K562 (cell line): Measurements from ENCODE around the gene NUP50. TPM values are rescaled to one million over a fixed set of nuclear protein-coding genes. Genes with fewer than 3 reads are reported as not detected.

Experiments
- ARNT ChIP-seq, 2 experiments: fragments of 450-650 bp; IDR thresholded peaks; 2 replicates each; pipeline ENCODE4 v1.6.1; 2016; ENCODE audit warnings: mild to moderate bottlenecking in 1 of 2
- CCAR2 ChIP-seq: fragments of 200-400 bp; formaldehyde crosslinking; IDR thresholded peaks from 2 replicates; pipeline ENCODE4 v1.6.1; 2017; ENCODE audit warnings: mild to moderate bottlenecking, low read depth, low read length
- CCNT2 ChIP-seq: IDR thresholded peaks from 2 replicates; pipeline ENCODE4 v1.6.1; 2011; ENCODE audit warnings: borderline replicate concordance, low read depth, mild to moderate bottlenecking, moderate library complexity, mixed read lengths, low read length; ENCODE audit not compliant: insufficient read length; ENCODE audit errors: extremely low read depth
- ERF ChIP-seq: fragments of 450-650 bp; formaldehyde crosslinking; IDR thresholded peaks from 2 replicates; pipeline ENCODE4 v1.4.0; 2020; ENCODE audit warnings: mild to moderate bottlenecking, mixed read lengths
- GABPA ChIP-seq: fragments of 200-800 bp; sonication (Bioruptor generic); conservative IDR thresholded peaks from 2 replicates; pipeline ENCODE4 v1.6.1; 2016; ENCODE audit warnings: low read depth, missing genetic modification characterization, missing compliant biosample characterization
- HOXB6 ChIP-seq: fragments of 250-450 bp; sonication (Bioruptor Pico); IDR thresholded peaks from 2 replicates; pipeline ENCODE4 v1.5.1; 2022; ENCODE audit warnings: mild to moderate bottlenecking, borderline replicate concordance
- JUND ChIP-seq, 2 experiments: IDR thresholded peaks; 2 replicates in 1 of 2; 3 replicates in 1 of 2; pipeline ENCODE4 v1.6.1; 2011; ENCODE audit warnings: borderline replicate concordance in 2 of 2, low read depth in 2 of 2, low read length in 2 of 2, improper control_type of control experiment in 1 of 2, missing biosample characterization in 1 of 2, missing genetic modification characterization in 1 of 2, missing genetic modification reagents in 1 of 2
- MCM5 ChIP-seq: fragments of 450-650 bp; IDR thresholded peaks from 2 replicates; pipeline ENCODE4 v1.6.1; 2016; ENCODE audit warnings: low read depth
- MED1 ChIP-seq: sonication (generic); formaldehyde crosslinking; IDR thresholded peaks from 2 replicates; pipeline ENCODE4 v1.8.1; 2023; ENCODE audit warnings: missing genetic modification reagents, borderline replicate concordance
- NCOA2 ChIP-seq, 2 experiments: fragments of 450-650 bp; IDR thresholded peaks; 2 replicates each; pipeline ENCODE4 v1.6.1; 2018; ENCODE audit warnings: mild to moderate bottlenecking in 2 of 2, moderate library complexity in 1 of 2; ENCODE audit not compliant: partially characterized antibody in 2 of 2
- NR4A1 ChIP-seq, 2 experiments: fragments of 250-450 bp in 1 of 2; fragments of 450-650 bp in 1 of 2; sonication (Bioruptor Pico) in 1 of 2; IDR thresholded peaks; 2 replicates each; pipeline versions ENCODE4 v1.4.0 to v1.6.1; 2016 to 2020; ENCODE audit warnings: mild to moderate bottlenecking in 2 of 2, missing compliant biosample characterization in 1 of 2, missing genetic modification characterization in 1 of 2, moderate library complexity in 1 of 2
- PBX2 ChIP-seq, 2 experiments: IDR thresholded peaks in 1 of 2; conservative IDR thresholded peaks in 1 of 2; 2 replicates each; pipeline ENCODE4 v1.6.1; 2016; ENCODE audit warnings: low read depth in 2 of 2, mild to moderate bottlenecking in 1 of 2, missing compliant biosample characterization in 1 of 2, missing genetic modification characterization in 1 of 2, moderate library complexity in 1 of 2
- PHF8 ChIP-seq: fragments of 200-600 bp; sonication (generic); IDR thresholded peaks from 2 replicates; pipeline ENCODE4 v1.6.1; 2012; ENCODE audit warnings: mixed run types, mild to moderate bottlenecking, inconsistent platforms, low read length, moderate library complexity, borderline replicate concordance
- TARDBP ChIP-seq: fragments of 450-650 bp; IDR thresholded peaks from 2 replicates; pipeline ENCODE4 v1.6.1; 2016
- TCF15 ChIP-seq: fragments of 250-450 bp; sonication (Bioruptor Pico); IDR thresholded peaks from 2 replicates; pipeline ENCODE4 v1.8.0; 2022; ENCODE audit warnings: moderate library complexity, mild to moderate bottlenecking, inconsistent platforms
- TRIM24 ChIP-seq, 2 experiments: fragments of 450-650 bp; IDR thresholded peaks; 2 replicates each; pipeline ENCODE4 v1.6.1; 2016
- ZNF133 ChIP-seq: fragments of 250-450 bp; sonication (Bioruptor Pico); IDR thresholded peaks from 2 replicates; pipeline ENCODE4 v1.4.0; 2020; ENCODE audit warnings: mild to moderate bottlenecking
- ZNF449 ChIP-seq: fragments of 250-450 bp; sonication (Bioruptor Pico); IDR thresholded peaks from 2 replicates; pipeline ENCODE4 v1.8.0; 2022; ENCODE audit warnings: moderate library complexity, mild to moderate bottlenecking, inconsistent platforms
- ZNF668 ChIP-seq: fragments of 250-450 bp; sonication (Bioruptor Pico); IDR thresholded peaks from 2 replicates; pipeline ENCODE4 v1.8.0; 2022; ENCODE audit warnings: mild to moderate bottlenecking, inconsistent platforms
- ZNF785 ChIP-seq: fragments of 250-450 bp; sonication (Bioruptor Pico); IDR thresholded peaks from 2 replicates; pipeline ENCODE4 v1.4.0; 2020; ENCODE audit warnings: mild to moderate bottlenecking
- polyA plus RNA-seq, 8 experiments: library from polyadenylated mRNA; depleted of rRNA in 4 of 8; stranded (reverse) in 5 of 8; unstranded in 3 of 8; fragments of >200 nt; fragmentation: Nextera tagmentation in 2 of 8; fragmentation: Illumina TruSeq in 1 of 8; extraction: Ambion mirVana in 2 of 8; extraction: Trizol in 1 of 8; gene quantifications; 2 replicates each; pipeline versions ENCODE4 v1.2.1 to v1.2.3, GENCODE V29; 2011 to 2014; ENCODE audit warnings: inconsistent platforms in 1 of 8, missing spikeins in 1 of 8
- total RNA-seq, 7 experiments: library from RNA; depleted of rRNA in 6 of 7; stranded (reverse); fragments of >200 nt in 6 of 7; fragmentation: Illumina TruSeq in 2 of 7; extraction: Trizol in 2 of 7; gene quantifications; 2 replicates each; pipeline versions ENCODE4 v1.2.1 to v1.2.3, GENCODE V29; 2011 to 2021; ENCODE audit warnings: low replicate concordance in 1 of 7

Gene NUP50
- total and polyA plus RNA-seq, 9 of the 15 experiments (the other 6 are each of a cell fraction or from before 2014, with no cell fraction given) = 23.8 to 83.7 (median 55.3) TPM

- TF ChIP-seq NR4A1 (CRISPR knock-in tag; IDR thresholded peaks at IDR 0.05) (no peak), NR4A1 (tag; IDR thresholded peaks at IDR 0.05) (0 out of 2 replicates have a peak, but pooled peaks have one; percentile 24), TARDBP (no peak), ZNF785 (CRISPR knock-in tag) (no peak), ZNF133 (CRISPR knock-in tag) (no peak), ZNF449 (CRISPR knock-in tag) (no peak), TCF15 (CRISPR knock-in tag) (no peak), TRIM24 (IDR thresholded peaks at IDR 0.05) (no peak), GABPA (peak; percentile 71), ZNF668 (CRISPR knock-in tag) (no peak), HOXB6 (CRISPR knock-in tag) (no peak), ARNT (IDR thresholded peaks at IDR 0.05) (no peak), MED1 (CRISPR knock-in tag) (no peak), CCAR2 (no peak), CCNT2 (no peak), PBX2 (CRISPR knock-in tag; IDR thresholded peaks at IDR 0.05; ENCODE audit: low read depth) (no peak), PBX2 (tag; conservative IDR thresholded peaks at IDR 0.05; ENCODE audit: low read depth) (no peak), MCM5 (no peak), JUND (IDR thresholded peaks at IDR 0.05; ENCODE audit: borderline replicate concordance, low read depth, low read length) (no peak), JUND (tag; IDR thresholded peaks at IDR 0.05; ENCODE audit: borderline replicate concordance, low read depth, low read length) (no peak), NCOA2 (IDR thresholded peaks at IDR 0.05; ENCODE audit: partially characterized antibody in 2 of 2) (no peak), ERF (CRISPR knock-in tag) (no peak), PHF8 (peak; percentile 65; the same call in 1 of the 2 replicates)
These were observed at the start of gene NUP50 (continued) for GRCh38 chr22:45163451-45164269.
